HUES6 (cell line): ENCODE measurements around the gene MTCP1.
A peak's percentile ranks its signal among the peaks of the same experiment; 100 is the strongest.

Source experiments
- H3K27ac ChIP-seq: 2 replicates; pipeline ENCODE4 v1.7.0; 2013; ENCODE audit warnings: low read depth, mild to moderate bottlenecking, low read length, inconsistent platforms
- H3K27me3 ChIP-seq: 2 replicates; pipeline ENCODE4 v1.6.1; 2013; ENCODE audit warnings: low read length; ENCODE audit not compliant: control insufficient read depth, insufficient read depth
- H3K36me3 ChIP-seq: 2 replicates; pipeline ENCODE4 v1.6.1; 2013; ENCODE audit warnings: low read length; ENCODE audit not compliant: control insufficient read depth, insufficient read depth
- H3K4me1 ChIP-seq: 2 replicates; pipeline ENCODE4 v1.6.1; 2013; ENCODE audit warnings: low read length; ENCODE audit not compliant: control insufficient read depth, insufficient read depth
- H3K4me3 ChIP-seq: 2 replicates; pipeline ENCODE4 v1.5.1; 2013; ENCODE audit warnings: low read depth, low read length
- H3K9ac ChIP-seq: one replicate; pipeline ENCODE4 v1.6.1; 2013; ENCODE audit warnings: mild to moderate bottlenecking, low read length
- H3K9me3 ChIP-seq: 2 replicates; pipeline ENCODE4 v1.6.1; 2013; ENCODE audit warnings: low read depth, low read length; ENCODE audit not compliant: control insufficient read depth, insufficient read depth

Gene MTCP1

GRCh38 chrX:155027509-155028066, 43.3 kb downstream of the MTCP1 start:
- H3K36me3 ChIP-seq: no peaks in the 10 kb centered on the region
- H3K27me3 ChIP-seq: no peaks in the 10 kb centered on the region
- H3K4me1 ChIP-seq: no peaks in the 10 kb centered on the region

GRCh38 chrX:155026727-155027508, 44.0 kb downstream of the MTCP1 start, which contains the start of gene FUNDC2:
Gene FUNDC2 (plus strand): TSS chrX:155026844. CDS start chrX:155026939, 95 bp downstream.
- Histone ChIP-seq H3K27ac (peak within 1 kb of the TSS; percentile 89; the same call in 1 of the 2 replicates), H3K9ac (peak within 1 kb of the TSS; percentile 98), H3K4me3 (peak within 1 kb of the TSS; percentile 80), H3K9me3 (peaks cover 5% of the 10 kb centered on the region; the same call in 1 of the 2 replicates), H3K4me1 (no peaks in the 10 kb centered on the region; the same call in 1 of the 2 replicates), H3K36me3 (no peaks in the 10 kb centered on the region), H3K27me3 (no peaks in the 10 kb centered on the region; the same call in 1 of the 2 replicates)

More at GRCh38 chrX:155027509-155028066, 43.3 kb downstream of the MTCP1 start:
- Histone ChIP-seq H3K9me3 (peaks cover 5% of the 10 kb centered on the region; the same call in 1 of the 2 replicates), H3K4me3 (peak overlapping the region; percentile 80), H3K9ac (peak overlapping the region; percentile 98), H3K27ac (peak overlapping the region; percentile 89; the same call in 1 of the 2 replicates)

GRCh38 chrX:155026420-155026726, 44.6 kb downstream of the MTCP1 start:
- Histone ChIP-seq H3K27ac (peak overlapping the region; percentile 68; the same call in 1 of the 2 replicates), H3K4me3 (peak overlapping the region; percentile 80), H3K27me3 (no peaks in the 10 kb centered on the region; the same call in 1 of the 2 replicates), H3K9ac (peak overlapping the region; percentile 98), H3K9me3 (peaks cover 5% of the 10 kb centered on the region; the same call in 1 of the 2 replicates), H3K36me3 (no peaks in the 10 kb centered on the region), H3K4me1 (no peaks in the 10 kb centered on the region; the same call in 1 of the 2 replicates)

DNA sequence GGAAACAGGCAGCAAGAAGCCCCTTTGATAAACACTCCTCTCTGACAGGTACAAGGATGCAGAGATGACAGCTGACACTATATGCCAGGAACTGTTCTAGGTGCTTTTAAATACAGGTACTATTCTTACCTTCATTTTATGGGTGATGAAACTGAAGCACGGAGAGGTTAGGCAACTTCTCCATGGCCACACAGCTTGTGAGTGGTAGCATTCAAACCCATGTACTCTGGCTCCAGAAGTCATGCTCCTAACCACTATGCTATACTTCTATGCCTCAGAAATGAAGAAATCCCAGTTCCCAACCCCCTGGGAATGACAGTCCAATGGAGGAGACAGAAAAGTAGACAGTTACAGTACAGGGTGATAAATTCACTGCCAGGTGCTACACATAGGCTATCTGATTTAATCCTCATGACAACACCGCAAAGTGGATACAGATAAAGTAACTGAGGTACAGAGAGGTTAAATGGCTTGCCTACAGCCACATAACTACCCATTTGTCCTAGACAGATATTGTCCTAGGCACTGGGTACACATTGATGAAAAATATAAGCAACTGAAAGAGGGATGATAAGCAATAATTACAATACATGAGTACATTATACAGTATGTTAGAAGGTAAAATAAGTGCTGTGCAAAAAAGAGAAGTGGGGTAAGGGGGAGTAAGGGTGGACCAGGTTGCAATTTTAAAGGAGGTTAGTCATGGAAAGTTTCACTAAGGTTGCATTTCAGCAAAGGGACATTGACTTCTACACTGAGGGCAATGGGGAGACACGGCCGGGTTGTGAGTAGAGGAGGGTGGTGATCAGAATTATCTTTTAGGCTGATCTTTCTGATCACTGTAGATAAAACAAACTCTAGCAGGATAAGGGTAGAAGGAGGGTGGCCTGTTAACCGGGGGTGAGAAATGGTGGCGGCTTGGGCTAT, 46.8 kb downstream of the MTCP1 start:
- Histone ChIP-seq H3K36me3 (no peaks in the 10 kb centered on the region), H3K4me3 (no peak overlapping the region), H3K9ac (no peak overlapping the region), H3K27ac (no peak overlapping the region), H3K4me1 (no peaks in the 10 kb centered on the region; the same call in 1 of the 2 replicates), H3K9me3 (peaks cover 2% of the 10 kb centered on the region; the same call in 1 of the 2 replicates), H3K27me3 (no peaks in the 10 kb centered on the region; the same call in 1 of the 2 replicates)

DNA sequence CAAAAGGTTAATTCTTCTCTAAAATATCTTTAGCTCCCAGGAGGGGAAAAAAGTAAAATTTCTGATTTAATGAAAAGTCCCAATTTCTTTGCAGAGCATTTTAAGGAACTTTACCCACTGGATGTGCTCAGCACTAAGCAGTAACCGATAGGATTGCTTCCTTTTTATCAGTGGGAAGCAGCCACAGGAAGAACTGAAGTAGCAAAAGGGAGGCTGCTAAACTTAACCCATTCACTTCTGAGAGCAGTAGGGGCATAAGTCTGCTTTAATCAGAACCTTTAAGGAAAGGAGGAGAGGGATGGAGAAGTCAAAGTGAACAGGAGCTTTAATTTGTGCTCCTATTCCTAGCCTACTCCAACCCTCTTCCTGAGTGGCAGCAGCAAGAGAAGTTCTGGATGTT, 48.4 kb downstream of the MTCP1 start, which contains the start of gene F8:
F8 (minus strand) TSS at position 139 of the 400 bp plus-strand sequence. CDS start 171 bp downstream, outside the sequence.
- Histone ChIP-seq H3K4me1 (no peaks in the 10 kb centered on the region; the same call in 1 of the 2 replicates), H3K9me3 (no peaks in the 10 kb centered on the region; the same call in 1 of the 2 replicates), H3K27me3 (no peaks in the 10 kb centered on the region; the same call in 1 of the 2 replicates), H3K4me3 (no peak within 1 kb of the TSS), H3K36me3 (no peaks in the 10 kb centered on the region), H3K27ac (no peak within 1 kb of the TSS), H3K9ac (no peak within 1 kb of the TSS)

DNA sequence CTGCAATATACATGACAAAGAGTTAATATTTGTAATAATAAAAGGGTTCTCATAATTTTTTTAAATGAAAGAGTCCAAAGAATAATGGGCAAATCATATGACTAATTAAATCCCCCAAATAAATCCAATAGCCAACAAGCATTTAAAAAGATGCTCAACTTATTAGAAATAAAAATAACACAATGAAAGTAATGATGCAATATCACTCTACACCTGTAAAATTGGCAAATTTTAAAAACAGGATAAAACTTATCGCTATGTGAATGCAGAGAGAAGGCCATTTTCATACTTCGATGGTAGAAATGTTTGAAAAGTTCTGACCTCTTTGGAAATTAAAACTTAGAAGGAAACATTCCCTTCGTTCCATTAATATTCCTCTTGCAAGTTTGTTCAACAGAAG, 50.3 kb downstream of the MTCP1 start:
- Histone ChIP-seq H3K9me3 (peaks cover under 1% of the 10 kb centered on the region; the same call in 1 of the 2 replicates), H3K27me3 (no peaks in the 10 kb centered on the region; the same call in 1 of the 2 replicates), H3K4me1 (no peaks in the 10 kb centered on the region; the same call in 1 of the 2 replicates), H3K4me3 (no peak overlapping the region), H3K9ac (no peak overlapping the region), H3K36me3 (no peaks in the 10 kb centered on the region), H3K27ac (no peak overlapping the region)
